ENCODE measurements around the gene GFRA1. TPM values are rescaled to one million over a fixed set of nuclear protein-coding genes. Genes with fewer than 3 reads are reported as not detected.

Gene GFRA1
- total RNA-seq, 1 experiment from 2014 or later = 0.30 TPM

GRCh38 chr10:116270771-116271592 lies 2.0 kb downstream of the GFRA1 start:
- TF ChIP-seq POLR2A (IDR thresholded peaks at IDR 0.05; ENCODE audit: borderline replicate concordance, extremely low read depth, insufficient read depth, insufficient read length) (no peak), ELF1 (IDR thresholded peaks at IDR 0.05; ENCODE audit: borderline replicate concordance, low read depth) (no peak), ZNF274 (IDR thresholded peaks at IDR 0.05; ENCODE audit: low read depth, low read length) (no peak), ZFX (IDR thresholded peaks at IDR 0.05) (no peak), SP1 (IDR thresholded peaks at IDR 0.05; ENCODE audit: low read depth) (no peak), YY1 (IDR thresholded peaks at IDR 0.05; ENCODE audit: extremely low read depth, insufficient replicate concordance, low read depth, low read length) (no peak), SIN3A (IDR thresholded peaks at IDR 0.05; ENCODE audit: low read depth) (no peak), TCF7L2 (IDR thresholded peaks at IDR 0.05; ENCODE audit: borderline replicate concordance, extremely low read depth, insufficient read depth, insufficient read length) (no peak), EGR1 (IDR thresholded peaks at IDR 0.05; ENCODE audit: low read depth) (no peak), EZH2 (IDR thresholded peaks at IDR 0.05) (no peak), POLR2AphosphoS5 (IDR thresholded peaks at IDR 0.05; ENCODE audit: low read depth, low read length) (no peak), EZH2phosphoT487 (IDR thresholded peaks at IDR 0.05; ENCODE audit: borderline replicate concordance) (no peak), RAD21 (IDR thresholded peaks at IDR 0.05; ENCODE audit: low read depth) (no peak), JUND (IDR thresholded peaks at IDR 0.05) (no peak), CBX3 (IDR thresholded peaks at IDR 0.05; ENCODE audit: low read depth) (no peak)
- TF ChIP-seq, protein P1, sequence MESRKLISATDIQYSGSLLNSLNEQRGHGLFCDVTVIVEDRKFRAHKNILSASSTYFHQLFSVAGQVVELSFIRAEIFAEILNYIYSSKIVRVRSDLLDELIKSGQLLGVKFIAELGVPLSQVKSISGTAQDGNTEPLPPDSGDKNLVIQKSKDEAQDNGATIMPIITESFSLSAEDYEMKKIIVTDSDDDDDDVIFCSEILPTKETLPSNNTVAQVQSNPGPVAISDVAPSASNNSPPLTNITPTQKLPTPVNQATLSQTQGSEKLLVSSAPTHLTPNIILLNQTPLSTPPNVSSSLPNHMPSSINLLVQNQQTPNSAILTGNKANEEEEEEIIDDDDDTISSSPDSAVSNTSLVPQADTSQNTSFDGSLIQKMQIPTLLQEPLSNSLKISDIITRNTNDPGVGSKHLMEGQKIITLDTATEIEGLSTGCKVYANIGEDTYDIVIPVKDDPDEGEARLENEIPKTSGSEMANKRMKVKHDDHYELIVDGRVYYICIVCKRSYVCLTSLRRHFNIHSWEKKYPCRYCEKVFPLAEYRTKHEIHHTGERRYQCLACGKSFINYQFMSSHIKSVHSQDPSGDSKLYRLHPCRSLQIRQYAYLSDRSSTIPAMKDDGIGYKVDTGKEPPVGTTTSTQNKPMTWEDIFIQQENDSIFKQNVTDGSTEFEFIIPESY (IDR thresholded peaks at IDR 0.05; ENCODE audit: extremely low read depth, insufficient replicate concordance, low read length) = no peak
- TF ChIP-seq, protein P2, sequence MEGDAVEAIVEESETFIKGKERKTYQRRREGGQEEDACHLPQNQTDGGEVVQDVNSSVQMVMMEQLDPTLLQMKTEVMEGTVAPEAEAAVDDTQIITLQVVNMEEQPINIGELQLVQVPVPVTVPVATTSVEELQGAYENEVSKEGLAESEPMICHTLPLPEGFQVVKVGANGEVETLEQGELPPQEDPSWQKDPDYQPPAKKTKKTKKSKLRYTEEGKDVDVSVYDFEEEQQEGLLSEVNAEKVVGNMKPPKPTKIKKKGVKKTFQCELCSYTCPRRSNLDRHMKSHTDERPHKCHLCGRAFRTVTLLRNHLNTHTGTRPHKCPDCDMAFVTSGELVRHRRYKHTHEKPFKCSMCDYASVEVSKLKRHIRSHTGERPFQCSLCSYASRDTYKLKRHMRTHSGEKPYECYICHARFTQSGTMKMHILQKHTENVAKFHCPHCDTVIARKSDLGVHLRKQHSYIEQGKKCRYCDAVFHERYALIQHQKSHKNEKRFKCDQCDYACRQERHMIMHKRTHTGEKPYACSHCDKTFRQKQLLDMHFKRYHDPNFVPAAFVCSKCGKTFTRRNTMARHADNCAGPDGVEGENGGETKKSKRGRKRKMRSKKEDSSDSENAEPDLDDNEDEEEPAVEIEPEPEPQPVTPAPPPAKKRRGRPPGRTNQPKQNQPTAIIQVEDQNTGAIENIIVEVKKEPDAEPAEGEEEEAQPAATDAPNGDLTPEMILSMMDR (IDR thresholded peaks at IDR 0.05 in 2 of 3, conservative IDR thresholded peaks at IDR 0.05 in 1 of 3; ENCODE audit: borderline replicate concordance in 1 of 3, insufficient read depth in 1 of 3, low read depth in 2 of 3, low read length in 2 of 3) = no peak
- TF ChIP-seq, protein P3, sequence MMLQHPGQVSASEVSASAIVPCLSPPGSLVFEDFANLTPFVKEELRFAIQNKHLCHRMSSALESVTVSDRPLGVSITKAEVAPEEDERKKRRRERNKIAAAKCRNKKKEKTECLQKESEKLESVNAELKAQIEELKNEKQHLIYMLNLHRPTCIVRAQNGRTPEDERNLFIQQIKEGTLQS (IDR thresholded peaks at IDR 0.05) = no peak
- no peaks in the 10 kb centered on the region for H3K79me2 ChIP-seq (ENCODE audit: insufficient read depth, low read length)
- no peaks in the 10 kb centered on the region for H3K9me2 ChIP-seq (ENCODE audit: insufficient read depth)
- no peaks in the 10 kb centered on the region for H3K36me3 ChIP-seq (ENCODE audit: control insufficient read depth in 1 of 2, insufficient read depth in 2 of 2, low read length in 2 of 2)
- H3K27me3 ChIP-seq (ENCODE audit: insufficient read depth, low read length) = peaks cover 33% of the 10 kb centered on the region
- no peak for DNase-seq (ENCODE audit: low read depth, low spot score)
- no peak overlapping the region for H2AFZ ChIP-seq (ENCODE audit: low read depth, low read length, poor library complexity, severe bottlenecking)
- no TSS peak for BruUV-seq (replicated peaks)
- no peak for ATAC-seq
- no peaks in the 10 kb centered on the region for H4K20me1 ChIP-seq (ENCODE audit: insufficient read depth)
- H3K4me2 ChIP-seq (ENCODE audit: low read length) = no peak overlapping the region
- RAD21 ChIA-PET (ENCODE audit: low non-redundant PET in 1 of 2, low total read pairs in 2 of 2, uncharacterized antibody in 2 of 2, unreplicated experiment in 2 of 2) = no interaction called here
- no peaks in the 10 kb centered on the region for H3K4me1 ChIP-seq (ENCODE audit: control insufficient read depth in 1 of 2, insufficient read depth in 2 of 2, low read length in 2 of 2)
- H3K27ac ChIP-seq (ENCODE audit: low read depth, low read length) = no peak overlapping the region
- intact Hi-C loops (cut with micrococcal nuclease) = no loop called here
- POLR2A ChIA-PET = no interaction called here
- CTCF ChIA-PET = no interaction called here
- H3K4me3 ChIP-seq (replicated peaks in 1 of 2; ENCODE audit: low read depth in 1 of 2, low read length in 2 of 2) = no peak overlapping the region
- H3K9ac ChIP-seq (ENCODE audit: low read length) = no peak overlapping the region
- no peaks in the 10 kb centered on the region for H3K9me3 ChIP-seq (ENCODE audit: control insufficient read depth in 1 of 2, insufficient read depth in 1 of 2, low read depth in 1 of 2, low read length in 2 of 2)
